ENCODE results near the gene DNAJB4.
"Not testable (repeated sequence)": the region's sequence is repeated elsewhere in the genome, so short reads cannot be mapped to it uniquely, and the experiment has no call there.

Gene DNAJB4

GRCh38 chr1:77986810-77987209 lies 17.9 kb upstream of the DNAJB4 start:
- intact Hi-C loops (cut with DNase I) = no loop called here
- DNase-seq = no peak

GRCh38 chr1:77987919-77988318 lies 16.8 kb upstream of the DNAJB4 start:
- intact Hi-C loops (cut with DNase I) = no loop called here
- no peak for DNase-seq

DNA sequence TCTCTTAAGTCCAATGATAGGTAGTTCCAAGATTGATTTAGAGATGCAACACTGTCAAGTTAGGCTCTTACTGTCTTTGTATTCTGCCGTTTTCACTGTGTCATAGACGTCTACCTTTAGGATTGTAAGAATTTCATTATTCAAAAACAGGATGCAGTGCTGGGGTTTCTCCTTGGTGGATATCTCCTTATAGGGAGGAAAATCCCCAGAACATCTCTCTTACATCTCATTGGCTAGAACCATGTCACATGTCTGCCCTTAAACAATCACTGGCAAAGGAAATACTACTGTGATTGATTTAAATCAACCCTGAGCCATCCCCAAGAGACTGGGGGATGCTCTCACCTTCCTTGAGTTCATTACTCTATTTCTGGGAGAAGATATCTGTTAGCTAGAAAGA lies 15.0 kb upstream of the DNAJB4 start:
- DNase-seq = no peak
- intact Hi-C loops (cut with DNase I) = no loop called here

DNA sequence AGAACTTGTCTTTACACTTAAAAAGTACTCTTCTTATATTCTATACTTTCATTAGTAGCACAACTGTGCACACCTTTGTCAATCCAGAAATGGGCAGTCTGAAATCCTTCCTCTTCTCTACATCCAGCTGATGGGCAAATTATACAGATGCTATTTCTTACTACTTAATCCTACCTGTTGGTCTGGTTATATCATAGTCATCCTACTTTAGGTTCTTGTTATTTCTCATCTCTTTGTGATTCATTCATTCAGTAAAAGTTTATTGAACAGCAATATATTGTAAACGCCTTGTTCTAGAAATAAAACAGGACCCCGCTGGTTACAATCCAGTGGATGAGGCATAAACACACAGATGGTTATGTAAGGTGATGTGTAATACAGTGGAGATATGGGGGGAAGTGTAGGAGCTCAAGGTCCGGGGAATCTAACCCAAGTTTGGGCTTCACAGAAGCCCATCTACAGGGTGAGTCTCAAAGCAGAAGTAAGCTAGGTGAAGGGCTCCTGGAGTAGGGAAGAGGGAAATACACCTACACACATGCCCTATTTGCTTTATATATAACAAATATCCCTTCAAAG lies 14.0 kb upstream of the DNAJB4 start:
- intact Hi-C loops (cut with DNase I) = no loop called here
- no peak for DNase-seq

GRCh38 chr1:77991638-77992037 lies 13.1 kb upstream of the DNAJB4 start:
- intact Hi-C loops (cut with DNase I) = no loop called here
- peak in 1 of 42 donors; percentile 27 for DNase-seq

GRCh38 chr1:77994117-77994705 lies 10.5 kb upstream of the DNAJB4 start:
- intact Hi-C loops (cut with DNase I) = no loop called here
- no peak for DNase-seq

DNA sequence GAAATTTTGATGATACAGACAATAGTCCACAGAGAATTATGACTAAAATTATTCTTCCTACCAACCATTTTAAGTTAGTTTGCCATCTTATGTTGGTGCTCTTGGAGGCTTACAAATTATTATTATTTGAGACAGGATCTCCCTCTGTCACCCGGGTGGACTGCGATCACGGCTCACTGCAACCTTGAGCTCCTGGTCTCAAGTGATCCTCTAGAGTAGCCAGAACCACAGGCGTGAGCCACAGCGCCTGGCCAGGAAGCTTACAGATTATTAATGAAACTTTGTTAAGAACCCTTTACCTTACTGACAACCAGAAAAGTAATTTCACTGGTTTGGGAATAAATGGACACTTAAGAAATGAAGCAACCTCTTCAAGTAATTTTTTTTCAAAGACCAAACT lies 8.0 kb upstream of the DNAJB4 start:
- intact Hi-C loops (cut with DNase I) = no loop called here
- DNase-seq = no peak

GRCh38 chr1:78000536-78000935 lies 4.2 kb upstream of the DNAJB4 start:
- DNase-seq; intact Hi-C loops (cut with DNase I): not testable (repeated sequence)

DNA sequence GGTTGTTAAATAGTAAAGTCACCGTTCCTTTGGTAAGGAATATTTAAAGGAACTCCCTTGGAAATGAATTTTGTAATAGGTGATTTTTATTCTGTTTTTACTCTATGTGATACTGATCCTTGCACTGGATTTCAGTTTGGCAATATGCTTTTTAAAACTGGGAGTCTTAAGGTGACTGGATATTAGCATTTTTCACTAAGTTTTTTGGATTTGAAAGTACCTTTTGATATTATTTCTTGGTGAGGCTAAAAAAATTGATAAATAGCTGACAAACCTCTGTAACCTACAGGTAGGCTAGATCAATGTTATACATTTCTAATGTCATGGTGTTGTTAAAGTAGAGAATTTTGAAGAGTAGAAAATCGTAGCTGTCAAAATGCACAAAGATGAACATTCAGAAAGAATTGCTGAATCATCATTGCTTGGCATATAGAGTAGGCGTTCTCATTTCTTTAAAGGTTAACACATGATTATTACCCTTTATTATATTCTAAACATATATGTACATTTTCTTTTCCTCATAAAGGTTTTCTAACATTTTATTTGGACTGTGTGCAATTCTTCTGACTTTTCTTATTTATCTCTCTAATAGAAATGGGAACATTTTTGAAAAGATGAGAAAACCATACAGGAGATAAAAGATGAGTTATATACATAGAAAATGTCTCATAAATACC lies 1.5 kb upstream of the DNAJB4 start:
- intact Hi-C loops (cut with DNase I) = no loop called here
- DNase-seq = no peak

GRCh38 chr1:78003882-78004718 lies 639 bp upstream of the DNAJB4 start:
- DNase-seq = peak in 35 of 42 donors; percentile 8 to 70 (median 35)
- intact Hi-C loops (cut with DNase I) = loop anchor here (2.0 kb wide), 1 partner anchor 25 kb away; the partner anchor contains the start of gene FUBP1

- no peak for DNase-seq
- intact Hi-C loops (cut with DNase I) = loop anchor here (2.0 kb wide), 1 partner anchor 27 kb away; the partner anchor contains the start of gene FUBP1
Observed at GRCh38 chr1:78005448-78005722, 646 bp downstream of the DNAJB4 start.

DNA sequence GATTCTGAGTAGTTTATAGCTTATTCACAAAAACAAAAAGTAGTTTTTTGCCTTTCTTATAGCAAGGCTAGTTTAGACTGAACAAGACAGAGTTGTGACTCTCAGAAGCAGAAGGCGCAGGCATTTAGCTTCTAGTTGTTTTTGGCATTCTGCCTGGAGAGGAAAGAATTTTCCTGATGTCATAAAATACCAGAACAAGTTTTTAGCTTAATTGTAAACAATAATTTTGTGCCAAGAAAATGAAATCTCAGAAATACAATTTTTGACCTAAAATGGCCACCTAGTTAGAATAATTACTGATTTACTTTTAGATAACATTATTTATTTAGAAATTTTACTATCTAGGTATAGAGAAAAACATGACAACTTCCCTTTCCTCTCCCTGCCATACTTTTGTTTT lies 1.0 kb downstream of the DNAJB4 start:
- intact Hi-C loops (cut with DNase I) = loop anchor here (2.0 kb wide), 1 partner anchor 27 kb away; the partner anchor contains the start of gene FUBP1

GRCh38 chr1:78006521-78006920 lies 1.8 kb downstream of the DNAJB4 start:
- no peak for DNase-seq
- intact Hi-C loops (cut with DNase I) = no loop called here

More for the DNA sequence above, 1.0 kb downstream of the DNAJB4 start:
- DNase-seq = peak in 8 of 42 donors; percentile 14 to 51 (median 24)

GRCh38 chr1:78007677-78008341 lies 3.1 kb downstream of the DNAJB4 start:
- intact Hi-C loops (cut with DNase I) = no loop called here
- DNase-seq = no peak

DNA sequence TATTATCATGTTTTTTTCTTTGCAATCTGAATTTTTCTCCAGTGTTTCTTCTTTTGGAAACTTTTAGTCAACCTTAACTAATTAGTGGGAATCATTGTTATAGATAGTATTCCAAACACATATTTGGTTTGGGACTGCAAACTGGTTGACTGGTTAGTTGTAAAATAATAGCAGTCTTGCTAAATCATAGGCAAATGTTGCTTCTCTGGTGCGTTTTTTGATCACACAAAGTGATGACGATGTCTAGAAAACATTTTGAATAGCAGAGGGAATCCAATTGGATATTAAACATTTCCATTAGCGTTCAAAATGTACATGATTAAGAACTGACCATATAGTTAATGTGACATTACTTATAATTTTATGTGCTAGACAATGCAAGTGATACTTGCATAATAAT lies 4.5 kb downstream of the DNAJB4 start:
- intact Hi-C loops (cut with DNase I) = no loop called here
- no peak for DNase-seq

DNA sequence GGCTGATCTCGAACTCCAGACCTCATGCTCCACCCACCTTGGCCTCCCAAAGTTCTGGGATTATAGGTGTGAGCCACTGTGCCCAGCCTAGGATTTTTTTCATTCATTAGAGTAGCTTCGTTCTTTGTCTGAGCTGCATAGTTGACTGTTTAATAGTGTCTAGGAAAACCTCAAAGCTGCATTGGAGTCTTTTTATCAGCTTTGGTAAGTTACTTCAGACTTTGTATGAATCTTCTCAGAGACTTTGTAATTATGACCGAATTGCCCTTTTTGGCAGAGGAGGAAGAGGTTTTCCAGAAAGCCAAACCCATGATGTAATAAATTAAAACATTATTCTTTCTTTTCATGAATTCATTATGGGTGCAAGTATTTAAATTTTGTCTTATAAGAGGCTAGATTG lies 5.1 kb downstream of the DNAJB4 start:
- intact Hi-C loops (cut with DNase I) = no loop called here
- DNase-seq = no peak

DNA sequence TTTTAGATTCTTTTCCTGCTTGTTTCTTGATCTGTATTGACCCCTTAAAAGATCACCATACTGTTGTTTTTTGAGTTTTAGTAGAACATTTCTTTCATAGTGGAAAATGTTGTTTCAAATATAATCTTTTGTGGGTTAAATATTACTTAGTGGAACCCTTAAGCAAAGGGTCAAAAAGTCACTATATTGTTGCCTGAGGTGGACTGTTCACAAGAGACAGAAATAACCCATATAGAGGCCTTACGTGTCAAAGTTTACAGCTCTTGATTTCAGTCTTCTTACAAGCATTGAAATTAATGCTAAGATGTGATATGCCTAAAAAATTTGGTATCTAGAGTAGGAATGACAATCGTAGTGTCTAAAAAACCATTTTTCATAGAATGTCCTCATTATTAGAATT lies 6.3 kb downstream of the DNAJB4 start:
- intact Hi-C loops (cut with DNase I) = no loop called here

DNA sequence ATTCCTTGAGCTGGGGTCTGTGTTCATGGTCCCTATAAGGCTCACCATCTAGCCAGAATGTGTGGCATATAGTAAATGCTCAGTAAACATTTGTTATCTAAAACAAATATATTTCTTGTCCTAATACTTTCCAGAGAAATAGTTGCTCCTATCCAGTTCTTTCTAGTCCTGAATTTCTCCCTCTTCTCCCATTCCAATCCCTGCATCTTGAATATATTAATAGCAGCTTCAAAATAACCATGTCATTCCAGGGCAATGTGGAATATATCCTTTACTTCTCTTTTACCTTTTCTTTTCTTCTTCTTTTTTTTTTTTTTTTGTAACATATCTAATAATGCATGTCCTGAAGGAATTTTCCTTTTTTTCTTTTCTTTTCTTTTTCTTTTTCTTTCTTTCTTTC lies 10.4 kb downstream of the DNAJB4 start:
- no peak for DNase-seq
- intact Hi-C loops (cut with DNase I) = no loop called here

More for the DNA sequence above, 6.3 kb downstream of the DNAJB4 start:
- no peak for DNase-seq

- intact Hi-C loops (cut with DNase I) = no loop called here
- DNase-seq = no peak
Observed at GRCh38 chr1:78019024-78019423, 14.3 kb downstream of the DNAJB4 start.
